HG03095 (cell line): ENCODE data around the gene AGPS.
"Not testable (repeated sequence)": the region's sequence is repeated elsewhere in the genome, so short reads cannot be mapped to it uniquely, and the experiment has no call there.

ENCODE experiments used
- ATAC-seq: cut with Tn5 transposase; IDR thresholded peaks from one replicate; pipeline ENCODE4 v1.9.1; 2021; ENCODE audit warnings: moderate library complexity; ENCODE audit not compliant: unreplicated experiment

AGPS gene

DNA sequence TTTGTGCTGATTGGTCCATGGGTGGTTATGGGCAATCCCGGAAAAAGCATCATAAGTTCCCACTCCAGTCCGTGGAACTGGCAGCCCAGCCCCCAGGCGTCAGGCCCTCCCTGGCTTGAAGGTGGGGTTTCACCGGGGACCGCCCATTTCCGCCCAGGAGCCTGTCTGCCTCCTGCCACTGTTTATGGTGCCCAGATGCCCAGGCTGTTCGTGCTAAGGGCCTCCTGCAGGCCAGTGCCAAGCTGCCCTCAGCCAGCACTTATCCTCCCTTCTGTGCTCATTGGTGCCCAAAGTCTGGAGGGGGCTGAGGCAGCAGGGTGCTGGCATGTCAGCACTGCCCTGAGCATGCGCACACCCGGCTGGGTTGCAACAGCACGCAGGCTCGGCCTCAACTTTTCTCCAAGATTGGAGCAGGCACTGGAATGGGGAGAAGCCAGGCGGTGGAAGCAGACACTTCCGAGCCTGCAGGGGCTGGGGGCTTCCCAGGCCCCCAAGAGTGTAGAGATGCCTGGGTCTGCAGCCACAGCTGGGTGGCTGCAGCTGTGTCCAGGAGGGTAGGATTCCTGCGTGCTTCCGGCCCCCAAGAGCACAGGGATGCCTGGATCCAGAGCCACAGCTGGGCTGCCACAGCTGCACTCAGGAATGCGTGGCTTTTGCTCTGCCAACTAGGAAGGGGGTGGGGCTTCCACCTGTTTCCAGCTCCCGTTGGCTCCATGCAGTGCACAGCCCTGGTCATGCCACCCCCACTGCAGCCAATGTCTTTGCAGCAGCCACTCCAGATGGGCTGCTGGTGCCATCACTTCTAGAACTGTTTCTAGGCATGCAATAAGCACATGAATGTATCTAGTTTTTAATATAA, 74.0 kb downstream of the AGPS start:
- ATAC-seq = no peak

DNA sequence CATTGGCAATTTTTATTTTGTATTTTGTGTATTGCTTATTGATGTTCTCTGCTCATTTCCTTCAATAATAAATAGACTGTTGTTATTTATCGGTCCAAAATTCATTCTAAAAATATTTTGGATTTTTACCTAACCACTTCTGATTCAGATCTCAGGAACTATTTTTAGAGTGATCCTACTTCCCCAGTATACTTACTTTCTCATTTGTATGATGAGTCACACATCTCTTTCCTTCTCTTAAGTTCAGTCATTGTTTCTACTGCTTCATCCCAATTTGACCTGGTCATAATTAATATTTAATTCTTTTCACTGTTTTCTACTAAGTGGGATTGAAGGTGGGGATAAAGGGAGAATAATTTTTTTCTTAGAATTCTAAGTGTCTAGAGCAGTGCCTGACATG, 75.1 kb downstream of the AGPS start:
- no peak for ATAC-seq

DNA sequence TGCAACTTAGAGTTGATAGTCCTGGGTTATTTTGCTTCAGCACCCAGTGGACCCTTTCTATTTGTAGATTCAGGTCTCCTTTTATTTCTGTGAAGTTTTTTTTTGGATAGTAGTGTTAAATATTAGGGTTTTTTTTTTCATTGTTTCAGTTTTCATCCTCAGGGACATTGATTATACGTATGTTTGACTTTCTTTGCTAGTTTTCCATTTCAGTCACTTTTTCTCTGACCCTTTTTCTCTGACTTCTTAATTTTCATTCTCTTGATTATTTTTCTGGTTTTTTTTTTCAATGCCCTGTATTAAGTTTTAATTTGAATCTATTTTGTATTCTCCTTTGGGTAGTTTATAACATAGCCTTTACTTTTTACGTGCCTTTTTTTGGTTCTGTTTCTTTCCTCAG, 79.4 kb downstream of the AGPS start:
- ATAC-seq = no peak

DNA sequence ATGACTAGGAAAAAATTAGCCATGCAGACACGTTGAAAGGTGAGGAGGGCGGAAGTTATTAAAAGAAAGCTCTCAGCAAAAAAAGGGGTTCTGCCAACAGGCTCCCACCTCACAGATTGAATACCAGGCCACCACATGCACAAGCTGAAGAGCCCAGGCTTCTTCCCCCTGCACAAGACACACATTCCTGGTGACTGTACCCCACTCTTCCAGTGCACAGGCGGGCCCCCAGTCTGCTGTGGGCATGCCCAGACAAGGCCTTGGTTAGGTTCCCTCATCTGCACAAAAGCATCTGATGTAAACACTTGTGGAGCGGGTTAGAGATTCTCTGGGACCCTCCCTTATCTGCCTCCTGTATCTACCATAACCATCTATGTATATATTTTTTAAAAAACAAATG, 81.7 kb downstream of the AGPS start:
- no peak for ATAC-seq

DNA sequence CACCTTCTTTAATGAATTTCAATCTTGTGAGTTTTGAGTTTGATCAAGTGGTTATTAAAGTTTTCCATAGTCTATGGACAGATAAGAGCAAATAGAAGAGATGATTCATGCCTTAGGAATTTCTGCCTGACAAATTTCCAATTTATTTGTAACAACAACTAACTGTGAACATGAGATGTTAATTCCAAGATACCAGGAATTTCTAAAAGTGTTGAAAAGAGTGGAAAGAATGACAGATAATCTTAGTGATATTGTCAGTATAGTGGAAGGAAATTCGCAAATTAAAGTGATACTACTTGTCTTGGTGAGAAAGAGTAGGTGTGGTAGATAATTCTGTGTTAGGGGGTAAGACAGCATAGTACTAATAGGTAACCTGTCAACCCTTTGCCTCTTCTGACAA, 82.4 kb downstream of the AGPS start:
- ATAC-seq = no peak

DNA sequence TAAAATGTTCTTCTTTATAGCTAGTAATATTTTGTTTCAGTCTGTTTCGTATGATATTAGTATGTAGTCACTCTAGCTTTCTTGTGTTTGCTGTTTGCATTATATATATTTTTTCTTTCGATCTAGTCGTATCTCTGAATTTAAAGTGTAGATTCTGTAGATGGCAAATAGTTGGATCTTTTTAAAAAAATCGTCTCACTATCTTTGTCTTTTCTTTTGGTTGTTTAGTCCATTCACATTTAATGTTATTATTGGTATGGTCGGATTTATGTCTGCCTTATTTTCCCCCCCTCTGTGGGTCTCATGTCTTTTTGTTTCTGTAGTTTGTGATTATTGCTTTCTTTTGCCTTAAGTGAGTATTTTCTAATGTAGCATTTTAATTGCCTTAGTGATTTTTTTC, 84.3 kb downstream of the AGPS start:
- no peak for ATAC-seq

DNA sequence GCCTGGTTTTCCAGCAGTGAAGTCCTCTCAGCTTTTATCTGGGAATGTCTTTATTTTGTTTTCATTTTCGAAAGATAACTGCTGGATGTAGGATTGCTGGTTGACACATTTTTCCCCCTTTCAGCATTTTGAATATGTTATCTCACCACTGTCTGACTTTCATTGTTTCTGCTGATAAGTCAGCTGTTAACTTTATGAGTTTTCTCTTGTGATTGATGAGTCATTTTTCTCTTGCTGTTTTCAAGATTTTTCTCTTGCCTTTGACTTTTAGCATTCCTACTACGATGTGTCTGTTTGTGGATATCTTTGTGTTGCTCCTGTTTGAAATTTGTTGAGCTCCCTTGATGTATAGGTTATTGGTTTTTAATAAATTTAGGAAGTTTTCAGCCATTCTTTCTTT, 85.5 kb downstream of the AGPS start:
- no peak for ATAC-seq

DNA sequence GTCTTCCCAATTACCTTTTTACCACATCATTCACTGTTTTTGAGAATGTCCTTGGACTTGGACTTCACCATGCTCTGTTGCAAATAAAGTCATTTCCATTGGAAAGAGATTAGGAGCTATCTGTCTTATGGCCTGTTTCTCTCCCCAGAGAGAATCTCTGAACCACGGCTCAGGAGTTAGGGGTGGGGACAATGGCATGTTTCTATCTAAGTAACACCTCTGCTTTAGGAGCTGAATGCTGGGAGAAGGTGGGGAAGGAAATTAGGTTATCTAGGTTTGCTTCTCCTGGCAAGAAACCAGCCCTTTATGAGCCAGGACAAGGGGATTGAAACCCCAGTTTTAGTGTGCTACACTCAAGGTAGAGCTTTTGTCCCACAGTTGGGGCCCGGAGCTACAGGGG, 86.3 kb downstream of the AGPS start:
- ATAC-seq = no peak

DNA sequence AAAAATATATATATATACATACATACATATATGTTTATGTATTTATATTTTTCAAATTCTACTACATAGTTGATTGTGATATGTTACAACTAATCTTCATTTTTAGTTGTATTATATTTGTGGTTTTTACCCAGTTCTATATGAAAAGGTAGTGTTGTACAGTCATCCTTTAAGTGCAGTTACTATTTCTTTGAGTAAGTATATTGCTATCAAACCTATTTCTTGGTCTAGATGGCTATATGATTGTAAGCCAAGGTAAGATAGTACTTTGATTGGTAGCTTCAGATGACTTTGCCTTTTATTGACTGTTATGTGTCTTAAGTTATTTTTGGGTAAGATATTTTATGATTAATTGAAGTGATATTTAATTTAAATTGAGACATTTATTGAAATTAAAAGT, 89.6 kb downstream of the AGPS start:
- no peak for ATAC-seq

DNA sequence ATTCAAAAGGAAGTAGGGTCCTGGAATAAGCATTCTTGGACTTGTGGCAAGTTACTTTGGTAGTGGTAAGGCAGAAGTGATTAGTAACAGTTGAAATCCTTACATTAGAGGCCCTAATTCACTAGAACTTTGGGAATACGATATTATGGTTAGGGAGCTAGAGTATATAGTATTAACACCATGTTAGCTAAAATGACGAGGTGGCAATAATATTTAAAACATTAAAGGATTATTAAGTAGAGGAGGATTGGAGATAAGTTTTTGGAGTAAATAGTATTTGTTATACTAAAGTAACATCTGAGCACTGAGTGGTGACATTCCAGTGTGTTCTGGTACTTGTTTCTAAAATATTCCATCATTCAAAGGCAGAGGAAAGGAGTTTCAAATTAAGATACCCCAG, 91.0 kb downstream of the AGPS start:
- ATAC-seq = no peak

DNA sequence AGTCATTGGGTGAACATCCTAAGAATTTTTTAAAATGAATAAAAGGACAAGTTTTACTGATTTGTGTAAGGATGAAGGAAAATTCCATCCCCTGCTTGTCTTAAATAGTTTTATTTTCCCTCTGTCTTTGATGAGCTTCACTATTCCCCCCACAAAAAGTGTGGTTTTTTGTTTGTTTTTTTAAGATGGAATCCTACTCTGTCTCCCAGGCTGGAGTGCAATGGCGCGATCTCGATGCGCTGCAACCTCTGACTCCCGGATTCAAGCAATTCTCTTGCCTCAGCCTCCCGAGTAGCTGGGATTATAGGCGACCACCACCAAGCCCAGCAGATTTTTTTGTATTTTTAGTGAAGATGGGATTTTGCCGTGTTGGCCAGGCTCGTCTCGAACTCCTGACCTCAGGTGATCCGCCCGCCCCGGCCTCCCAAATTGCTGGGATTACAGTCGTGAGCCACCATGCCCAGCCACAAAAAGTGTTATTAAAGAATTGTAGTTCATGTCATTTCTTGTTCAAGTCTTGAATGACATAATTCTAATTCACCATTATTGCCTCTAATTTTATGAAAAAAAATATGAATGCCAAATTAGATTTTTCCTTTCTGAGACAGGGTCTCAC, 91.7 kb downstream of the AGPS start:
- no peak for ATAC-seq

DNA sequence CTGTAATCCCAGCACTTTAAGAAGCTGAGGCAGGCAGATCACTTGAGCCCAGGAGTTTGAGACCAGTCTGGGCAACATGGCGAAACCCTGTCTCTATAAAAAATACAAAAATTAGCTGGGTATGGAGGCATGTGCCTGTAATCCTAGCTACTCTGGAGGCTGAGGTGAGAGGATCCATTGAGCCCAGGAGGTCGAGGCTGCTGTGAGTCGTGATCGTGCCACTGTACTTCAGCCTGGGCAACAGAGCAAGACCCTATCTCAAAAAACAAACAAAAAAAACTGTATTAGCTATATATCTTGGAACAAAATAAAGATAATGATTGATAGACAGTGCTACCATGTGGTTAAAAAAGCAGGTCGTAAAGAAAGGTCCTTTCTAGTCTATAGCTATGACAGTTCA, 93.1 kb downstream of the AGPS start:
- not testable (repeated sequence) for ATAC-seq

DNA sequence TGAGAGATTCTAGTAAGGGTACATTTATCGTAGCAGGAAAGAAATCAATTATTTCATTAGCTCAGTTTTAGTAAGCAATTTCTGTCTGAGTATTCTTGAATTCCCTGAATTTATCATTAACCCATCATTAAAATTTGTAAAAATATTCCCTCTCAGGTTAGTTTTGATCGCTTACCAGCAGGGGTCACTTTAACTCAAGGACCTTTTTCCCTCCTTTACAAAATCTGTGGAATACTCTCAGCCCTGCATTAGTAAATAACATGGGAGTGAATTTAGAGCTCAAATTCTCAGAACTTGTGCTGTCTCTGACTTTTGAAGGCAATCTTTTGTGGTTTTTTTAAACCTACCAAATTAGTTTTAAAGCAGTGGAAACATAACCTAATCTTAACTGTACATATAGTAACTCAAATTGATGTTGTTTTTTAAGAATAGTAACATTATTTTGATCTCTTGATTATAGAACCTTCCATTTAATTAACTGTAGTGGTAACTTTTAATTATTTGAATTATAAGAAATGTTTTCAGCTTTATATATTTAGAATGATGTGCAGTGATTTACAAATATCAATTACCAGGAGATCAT, 97.2 kb downstream of the AGPS start:
- ATAC-seq = no peak

DNA sequence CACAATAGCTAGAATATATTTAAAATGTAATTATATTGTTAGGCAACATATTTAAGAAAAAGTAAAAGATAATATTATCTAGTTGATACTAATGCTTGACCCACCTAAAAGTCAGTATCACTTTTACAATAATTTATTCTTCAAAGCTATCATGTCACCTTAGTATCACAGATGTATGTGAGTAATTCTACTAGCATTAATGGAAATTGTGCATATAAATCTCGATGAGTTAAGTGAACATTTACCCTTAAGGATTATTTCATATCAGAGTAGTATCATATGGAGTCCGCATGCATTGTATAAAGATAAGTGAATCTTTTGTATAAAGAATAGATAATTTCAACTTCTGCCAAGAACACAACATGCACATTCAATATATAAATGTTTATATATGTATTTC, 103.4 kb downstream of the AGPS start:
- ATAC-seq = no peak

DNA sequence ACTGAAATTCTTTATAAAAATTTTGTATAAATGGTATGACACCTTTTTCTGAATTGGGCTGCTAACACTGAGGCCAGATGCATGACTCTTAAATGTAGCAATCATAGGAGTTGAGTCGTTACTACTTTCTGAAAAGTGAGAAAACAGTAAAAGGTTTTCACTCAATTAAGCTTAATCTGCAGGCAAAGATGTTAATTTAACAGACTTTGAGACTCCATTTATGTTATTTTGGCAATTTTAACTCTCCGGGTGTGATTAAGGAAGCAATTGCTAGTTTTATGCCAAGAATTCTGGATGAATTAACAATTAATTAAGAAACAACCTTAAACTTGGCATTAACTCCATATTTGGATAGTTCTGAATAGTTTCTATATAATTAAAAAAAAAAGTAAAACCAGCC, 104.3 kb downstream of the AGPS start:
- no peak for ATAC-seq

DNA sequence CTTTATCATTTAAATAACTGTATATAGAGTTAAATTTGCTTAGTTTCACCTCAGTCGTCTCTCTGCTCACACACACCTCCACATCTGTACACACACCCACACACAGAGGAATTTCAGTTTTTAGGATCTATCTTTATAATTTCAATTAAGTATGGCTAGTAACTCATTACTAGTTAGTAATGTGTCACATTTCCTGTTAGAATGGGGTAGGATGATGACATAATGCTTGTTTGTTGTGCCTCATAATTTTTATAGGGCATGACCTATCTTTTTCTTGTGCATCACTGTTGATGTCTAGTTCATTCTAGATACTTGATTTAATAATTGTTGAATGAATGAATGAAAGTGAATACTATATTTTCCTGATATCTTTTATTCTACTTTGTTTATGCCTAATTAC, 108.6 kb downstream of the AGPS start:
- ATAC-seq = no peak

DNA sequence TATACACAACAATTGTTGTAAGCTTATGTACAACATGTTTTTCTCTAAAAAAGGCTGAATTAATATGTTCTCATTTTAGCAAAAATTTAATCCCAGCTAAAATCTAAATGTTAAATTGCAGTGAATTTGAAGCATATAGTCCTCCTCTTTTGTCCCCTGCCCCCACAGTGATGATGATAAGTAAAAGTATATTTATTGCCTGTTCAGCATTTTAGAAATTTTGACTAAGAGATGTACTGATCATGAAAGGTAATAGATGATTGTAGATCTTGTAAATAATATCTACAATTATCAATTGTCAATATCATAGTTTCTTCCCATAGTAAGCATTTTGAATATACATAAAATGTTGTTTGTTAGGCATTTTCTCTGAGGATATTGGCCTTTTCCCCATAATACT, 113.9 kb downstream of the AGPS start:
- no peak for ATAC-seq

DNA sequence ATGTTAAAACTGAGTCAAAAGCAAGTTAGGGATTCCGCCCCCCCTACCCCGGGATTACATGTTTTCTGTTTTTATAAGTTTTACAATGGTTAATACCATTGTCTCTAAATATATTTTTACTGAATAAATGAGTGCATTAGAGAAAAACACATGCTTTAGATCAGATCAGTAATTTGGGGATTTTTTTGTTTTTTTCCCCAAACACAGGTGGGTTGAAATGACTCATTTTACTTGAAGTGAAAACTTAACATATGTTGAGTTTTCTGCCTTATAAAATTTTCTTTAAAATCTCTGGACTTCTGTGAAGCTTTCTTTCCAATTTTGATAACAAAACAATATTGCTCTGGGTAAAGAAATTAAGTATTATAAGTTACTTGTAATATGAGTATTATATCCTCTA, 114.4 kb downstream of the AGPS start:
- ATAC-seq = no peak

DNA sequence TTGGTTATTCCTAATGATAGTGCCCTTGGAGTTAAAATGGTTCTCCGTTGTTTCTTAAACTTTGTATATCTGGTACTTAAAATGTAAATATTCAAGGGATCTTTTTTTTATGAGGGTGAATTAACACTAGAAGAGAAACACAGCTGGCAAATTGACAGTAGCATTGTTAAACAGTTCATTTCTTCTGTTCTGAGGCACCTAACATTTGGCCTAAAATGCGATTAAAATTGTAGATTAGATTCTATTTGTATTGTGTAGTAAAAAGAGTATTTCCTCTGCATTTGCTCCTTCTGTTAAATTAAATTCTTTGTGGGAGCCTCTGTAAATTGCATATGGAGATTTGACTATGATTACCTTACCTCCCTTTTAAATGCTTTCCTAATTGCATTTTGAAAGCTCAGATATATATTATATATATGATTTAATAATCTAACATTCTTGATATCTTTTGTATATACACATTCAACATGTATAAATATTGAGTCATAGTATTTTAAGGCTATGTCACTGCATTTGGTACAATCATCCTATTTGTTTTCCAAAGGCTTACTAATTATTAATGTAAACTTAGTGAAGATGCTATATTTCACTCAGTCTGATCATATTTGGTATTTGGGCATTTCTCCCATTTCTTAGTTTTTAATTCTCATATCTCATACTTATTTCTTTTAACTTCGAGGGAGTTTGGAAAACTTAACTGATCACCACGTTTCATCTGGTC, 124.4 kb downstream of the AGPS start:
- no peak for ATAC-seq

DNA sequence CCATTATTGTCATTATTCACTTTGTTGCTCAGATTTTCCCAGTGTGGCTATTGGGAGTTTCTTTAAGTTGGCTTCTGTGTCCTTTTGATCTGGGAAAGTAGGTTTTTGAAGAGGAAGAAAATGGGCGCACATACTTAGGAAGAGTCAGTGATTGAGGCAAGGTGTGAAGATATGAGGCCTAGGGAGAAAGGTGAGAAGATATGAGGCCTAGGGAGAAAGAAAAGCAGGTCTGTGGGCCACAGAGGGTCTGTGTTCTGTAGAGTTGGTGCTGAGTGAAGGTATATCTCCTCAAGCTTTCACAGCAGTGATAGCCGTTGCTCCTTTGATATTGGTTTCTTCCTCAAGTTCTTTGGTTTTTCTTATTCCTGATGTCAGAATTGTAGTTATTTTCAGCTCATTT, 126.2 kb downstream of the AGPS start:
- ATAC-seq = no peak

DNA sequence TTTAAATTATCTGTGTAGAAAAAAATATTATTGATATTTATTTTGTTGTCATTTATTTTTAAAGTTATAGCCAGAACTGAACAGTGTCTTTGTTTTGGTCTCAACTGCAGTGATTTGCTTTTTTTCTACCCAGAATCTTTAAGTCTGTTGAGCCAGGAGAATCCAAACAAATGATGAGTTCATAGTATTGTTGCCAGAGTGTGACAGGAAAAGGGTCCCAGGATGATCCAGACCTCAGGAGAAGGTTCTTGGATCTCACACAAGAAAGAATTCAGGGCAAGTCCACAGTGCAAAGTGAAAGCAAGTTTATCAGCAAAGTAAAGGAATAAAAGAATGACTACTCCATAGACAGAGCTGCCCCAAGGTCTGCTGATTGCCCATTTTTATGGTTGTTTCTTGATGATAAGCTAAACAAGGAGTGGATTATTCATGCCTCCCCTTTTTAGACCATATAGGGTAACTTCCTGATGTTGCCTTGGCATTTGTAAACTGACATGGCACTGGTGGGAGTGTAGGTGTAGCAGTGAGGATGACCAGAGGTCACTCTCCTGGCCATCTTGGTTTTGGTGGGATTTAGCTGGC, 127.1 kb downstream of the AGPS start:
- ATAC-seq = no peak
